IPS DF 4.7 (cell line): ENCODE results near the gene ASXL1.

Experiments used
- DNase-seq: peaks from one replicate; pipeline ENCODE4 v3.0.0-alpha.2; 2013; ENCODE audit warnings: low spot score; ENCODE audit errors: extremely low read depth

Gene ASXL1

GRCh38 chr20:32452776-32453466 is 94.8 kb downstream of the ASXL1 start:
- DNase-seq: no peak

- DNase-seq: no peak
Observed at GRCh38 chr20:32453467-32454163, 95.5 kb downstream of the ASXL1 start.

DNA sequence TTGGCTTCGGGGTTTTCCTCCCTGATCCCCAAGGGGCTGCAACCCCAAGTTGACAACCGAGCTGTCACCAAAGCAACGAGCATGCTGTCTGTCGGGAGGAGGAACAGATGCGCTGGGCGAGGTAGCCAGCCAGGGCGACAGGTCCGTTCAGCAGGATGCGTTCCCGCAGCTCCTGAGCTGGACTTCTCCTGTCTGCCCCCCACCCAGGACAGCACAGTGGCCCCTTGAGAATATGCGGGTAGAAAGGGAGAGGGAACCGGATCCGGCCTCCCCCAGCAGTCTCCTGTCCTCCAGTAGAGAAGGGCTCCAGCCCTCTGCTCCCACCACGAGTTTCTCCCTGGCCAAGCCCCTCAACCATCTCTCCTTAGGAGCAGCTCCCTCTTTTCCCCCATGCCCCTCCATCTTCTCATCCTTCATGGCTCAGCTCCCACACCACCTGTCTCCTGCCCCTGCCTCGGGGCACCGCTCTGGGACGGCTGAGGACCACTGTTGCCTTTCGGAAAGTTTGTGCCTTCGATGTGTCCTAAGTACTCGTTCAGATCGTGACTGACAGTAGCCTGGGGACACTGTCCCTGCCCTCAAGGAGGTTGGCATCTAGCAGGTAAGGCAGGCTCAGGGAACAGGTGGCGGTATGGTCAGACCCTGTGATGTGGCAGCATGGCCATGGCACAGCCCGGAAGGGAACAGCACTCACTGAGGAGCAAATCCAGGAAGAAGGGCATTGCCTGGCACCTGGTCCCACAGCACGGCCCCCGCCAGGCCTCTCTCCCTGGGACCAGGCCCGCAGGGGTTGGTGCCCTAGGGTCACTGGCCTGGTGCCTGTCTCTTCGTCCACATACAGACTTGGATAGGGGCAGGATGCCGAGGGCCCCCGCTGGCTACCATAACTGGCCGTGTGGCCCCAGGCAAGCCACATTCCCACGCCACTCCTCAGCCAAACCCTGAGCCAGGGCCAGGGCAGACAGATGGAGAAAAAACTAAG is 96.3 kb downstream of the ASXL1 start:
- DNase-seq: no peak

DNA sequence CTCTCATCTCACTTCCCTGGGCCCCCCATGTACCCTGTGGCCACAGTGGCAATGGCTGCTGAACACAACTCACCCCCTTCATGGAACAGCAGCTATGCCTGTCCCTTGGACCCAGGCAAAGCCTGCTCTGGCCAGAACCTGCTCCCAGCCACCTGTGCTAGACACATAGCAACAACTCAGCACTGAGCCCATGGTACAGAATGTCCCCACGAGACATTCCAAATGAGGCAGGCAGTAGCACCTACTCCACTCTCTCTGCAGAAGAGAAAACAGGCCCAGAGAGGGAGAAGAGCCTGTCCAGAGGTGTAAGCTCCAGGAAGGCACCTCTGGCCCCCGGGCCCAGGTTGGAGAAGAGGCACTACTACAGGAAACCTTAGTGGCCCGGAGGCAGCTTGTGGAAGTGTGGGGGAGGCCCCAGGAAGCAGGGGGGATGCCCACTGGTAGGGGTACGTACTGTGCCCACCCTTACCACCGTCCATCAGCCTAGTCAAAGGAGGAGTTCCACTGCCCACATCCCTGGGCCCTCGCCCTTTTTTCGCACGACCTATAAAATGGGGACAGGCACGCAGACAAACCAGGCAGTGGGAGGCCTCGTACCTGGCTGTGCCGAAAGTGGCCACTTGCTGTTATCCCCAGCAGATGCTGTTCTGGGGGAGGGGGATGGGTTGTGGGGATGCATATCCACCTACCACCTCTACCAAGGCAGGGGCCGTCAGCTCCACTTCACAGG is 97.2 kb downstream of the ASXL1 start:
- DNase-seq: no peak

- DNase-seq: no peak
Observed at GRCh38 chr20:32455901-32456701, 98.0 kb downstream of the ASXL1 start.

GRCh38 chr20:32456869-32457478 is 98.8 kb downstream of the ASXL1 start:
- no peak for DNase-seq

- no peak for DNase-seq
Observed at GRCh38 chr20:32457479-32457986, 99.4 kb downstream of the ASXL1 start.

GRCh38 chr20:32458061-32458836 is 100.1 kb downstream of the ASXL1 start:
- no peak for DNase-seq

- no peak for DNase-seq
Observed at GRCh38 chr20:32458837-32459220, 100.7 kb downstream of the ASXL1 start.

DNA sequence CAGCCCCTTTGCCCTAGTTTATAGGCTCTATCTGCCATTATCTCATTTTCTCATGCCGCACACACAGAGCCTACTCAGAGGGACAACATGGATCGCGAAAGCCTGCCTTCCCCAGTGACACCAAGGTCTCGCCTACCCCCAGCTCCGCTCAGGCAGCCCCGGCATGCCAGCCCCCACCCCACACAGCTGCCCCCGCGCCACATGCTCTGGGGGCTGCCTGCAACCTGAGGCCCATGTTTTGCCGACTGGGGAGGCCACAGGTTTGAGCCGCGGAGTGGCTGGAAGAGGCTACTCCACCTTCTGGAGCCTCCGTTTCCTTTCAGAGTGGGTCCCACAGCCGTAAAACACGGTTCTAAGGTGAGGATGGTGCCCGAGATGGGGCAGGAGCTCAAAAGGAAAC is 102.1 kb downstream of the ASXL1 start:
- DNase-seq: no peak

DNA sequence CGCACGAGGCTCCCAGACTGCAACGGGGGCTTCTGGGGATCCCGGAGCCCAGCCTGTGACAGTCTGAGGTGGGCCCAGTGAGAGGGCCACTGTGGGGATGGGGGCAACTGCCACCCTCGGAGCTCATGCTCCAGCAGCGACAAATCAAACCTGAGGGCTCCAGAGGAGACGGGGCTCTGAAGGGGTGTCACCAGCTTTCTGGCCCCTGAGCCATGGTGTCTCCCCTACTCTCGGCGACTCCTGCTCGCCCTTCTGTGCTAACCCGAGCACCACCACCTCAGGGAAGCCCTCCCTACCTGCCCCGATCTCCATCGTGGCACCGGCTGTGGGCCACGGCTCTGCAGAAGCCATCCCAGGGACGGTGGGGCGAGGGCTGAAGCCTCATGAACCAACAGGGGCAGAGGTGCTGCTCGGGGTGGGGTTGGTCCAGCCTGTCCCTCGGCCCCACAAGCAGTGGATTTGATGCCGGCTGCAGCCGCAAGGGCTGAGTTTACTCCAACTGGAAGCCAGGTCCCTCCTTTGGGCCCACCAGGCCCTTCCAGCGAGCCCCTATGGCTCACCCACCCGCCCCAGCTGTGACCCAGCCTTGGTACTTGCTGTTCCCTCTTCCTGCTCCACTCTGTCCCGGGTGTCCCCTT is 102.7 kb downstream of the ASXL1 start:
- no peak for DNase-seq

- DNase-seq: no peak
Observed at GRCh38 chr20:32461836-32462600, 103.9 kb downstream of the ASXL1 start.

GRCh38 chr20:32462900-32463641 is 104.9 kb downstream of the ASXL1 start:
- DNase-seq: no peak

DNA sequence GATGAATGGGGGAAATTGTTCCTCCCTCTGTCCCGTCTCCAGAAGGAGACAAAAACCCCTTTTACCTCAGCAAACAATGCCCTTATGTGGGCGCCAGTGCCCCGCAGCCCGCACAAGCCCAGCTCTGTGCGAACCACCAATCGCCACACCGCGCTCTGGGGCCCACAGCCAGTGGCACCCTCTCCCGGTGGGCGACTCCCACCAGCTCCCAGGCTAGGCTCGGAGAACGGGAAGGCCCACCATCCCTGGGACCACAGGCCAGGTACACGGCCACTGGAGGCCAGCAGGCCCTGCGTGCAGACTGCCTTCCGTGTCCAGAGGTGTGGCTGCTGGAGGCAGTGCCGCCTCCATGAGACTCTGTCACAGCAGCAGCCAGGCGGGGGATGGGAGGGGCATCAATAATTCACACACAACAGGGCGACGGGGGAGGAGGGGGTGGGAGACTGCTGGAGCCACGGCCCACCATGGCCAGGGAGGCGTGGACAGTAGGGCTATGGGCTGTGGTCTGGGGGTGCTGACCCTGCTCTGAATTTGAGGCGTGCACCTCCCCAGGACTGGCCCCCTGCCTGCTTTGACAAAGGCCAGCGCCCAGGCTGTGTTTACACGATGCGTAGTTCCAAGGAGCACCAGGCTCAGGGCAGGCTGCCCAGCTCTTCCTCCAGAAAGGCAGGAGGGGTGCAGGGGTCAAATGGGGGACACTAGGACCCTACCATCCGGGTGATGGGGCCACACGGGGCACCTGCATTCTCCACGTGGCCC is 105.7 kb downstream of the ASXL1 start:
- DNase-seq: no peak

- no peak for DNase-seq
Observed at GRCh38 chr20:32464401-32465091, 106.4 kb downstream of the ASXL1 start.
